ENCODE data around the gene AP4M1. TPM values are rescaled to one million over a fixed set of nuclear protein-coding genes. Genes with fewer than 3 reads are reported as not detected.

Gene AP4M1
- total and polyA plus RNA-seq, 10 of the 15 experiments (the other 5 are each of a cell fraction or from before 2014, with no cell fraction given) = 0.77 to 16.1 (median 13.0) TPM

- TF ChIP-seq IRF5 (IDR thresholded peaks at IDR 0.05; ENCODE audit: borderline replicate concordance) (no peak), FOXK2 (IDR thresholded peaks at IDR 0.05) (peak; percentile 47; the same call in 1 of the 2 replicates), SIX5 (IDR thresholded peaks at IDR 0.05; ENCODE audit: low read depth, low read length, severe bottlenecking) (peak; percentile 62), RELB (IDR thresholded peaks at IDR 0.05; ENCODE audit: low read depth) (peak; percentile 84), ZNF217 (IDR thresholded peaks at IDR 0.05) (no peak), CUX1 (IDR thresholded peaks at IDR 0.05; ENCODE audit: insufficient replicate concordance, low read depth, low read length) (no peak), SMAD5 (IDR thresholded peaks at IDR 0.05; ENCODE audit: low read depth) (peak; percentile 88), ASH2L (IDR thresholded peaks at IDR 0.05; ENCODE audit: borderline replicate concordance, low read depth) (no peak; the same call in 1 of the 2 replicates), MXI1 (IDR thresholded peaks at IDR 0.05; ENCODE audit: low read depth, low read length) (peak; percentile 95), CREB1 (IDR thresholded peaks at IDR 0.05; ENCODE audit: low read depth) (peak; percentile 85), GATAD2B (conservative IDR thresholded peaks at IDR 0.05; ENCODE audit: low read depth) (peak; percentile 71; the same call in 1 of the 2 replicates), GABPA (IDR thresholded peaks at IDR 0.05; ENCODE audit: low read depth) (peak; percentile 98), POLR2AphosphoS2 (IDR thresholded peaks at IDR 0.05; ENCODE audit: low read depth, low read length) (0 out of 2 replicates have a peak, but pooled peaks have one; percentile 36), BMI1 (IDR thresholded peaks at IDR 0.05; ENCODE audit: borderline replicate concordance) (no peak), ZBTB40 (IDR thresholded peaks at IDR 0.05; ENCODE audit: borderline replicate concordance) (peak; percentile 98), PBX3 (IDR thresholded peaks at IDR 0.05; ENCODE audit: insufficient replicate concordance, low read depth, low read length) (peak; percentile 84)
Observed at GRCh38 chr7:100081535-100082102, 19.8 kb upstream of the AP4M1 start, which contains the start of gene ZNF3 (continued).
